Mesendoderm (in vitro differentiated cells): ENCODE results near the gene ADAMTS5.

Source experiments
- DNase-seq: peaks from one replicate; pipeline ENCODE4 v3.0.0; 2013
- H2AK5ac ChIP-seq: 2 replicates; pipeline ENCODE4 v1.6.1; 2013; ENCODE audit warnings: low read length, inconsistent platforms
- H2BK120ac ChIP-seq: 2 replicates; pipeline ENCODE4 v1.6.1; 2013; ENCODE audit warnings: low read depth, mild to moderate bottlenecking, low read length, moderate library complexity, mixed read lengths
- H2BK15ac ChIP-seq: replicated peaks from 2 replicates; pipeline ENCODE4 v1.6.1; 2013; ENCODE audit warnings: low read depth, mild to moderate bottlenecking, moderate library complexity
- H2BK5ac ChIP-seq: 2 replicates; pipeline ENCODE4 v1.6.1; 2013; ENCODE audit warnings: low read length, inconsistent platforms
- H3K18ac ChIP-seq: 2 replicates; pipeline ENCODE4 v1.6.1; 2013; ENCODE audit warnings: mild to moderate bottlenecking, low read length, mixed read lengths
- H3K23ac ChIP-seq: one replicate; pipeline ENCODE4 v1.6.1; 2013; ENCODE audit warnings: low read length
- H3K27ac ChIP-seq: 2 replicates; pipeline ENCODE4 v1.5.1; 2013; ENCODE audit warnings: low read depth, mild to moderate bottlenecking, inconsistent platforms, low read length, moderate library complexity
- H3K27me3 ChIP-seq: 2 replicates; pipeline ENCODE4 v1.6.1; 2013; ENCODE audit warnings: low read length, control low read depth, mild to moderate bottlenecking, inconsistent platforms; ENCODE audit not compliant: insufficient read depth, poor library complexity
- H3K36me3 ChIP-seq: 2 replicates; pipeline ENCODE4 v1.6.1; 2013; ENCODE audit warnings: low read length, inconsistent platforms; ENCODE audit not compliant: control insufficient read depth, insufficient read depth
- H3K4ac ChIP-seq: one replicate; pipeline ENCODE4 v1.6.1; 2013; ENCODE audit warnings: low read depth, mild to moderate bottlenecking, low read length, moderate library complexity
- H3K4me1 ChIP-seq: 2 replicates; pipeline ENCODE4 v1.6.1; 2013; ENCODE audit warnings: low read depth, low read length, inconsistent platforms; ENCODE audit not compliant: control insufficient read depth
- H3K4me2 ChIP-seq: 2 replicates; pipeline ENCODE4 v1.6.1; 2013; ENCODE audit warnings: low read length
- H3K4me3 ChIP-seq: 2 replicates; pipeline ENCODE4 v1.5.1; 2013; ENCODE audit warnings: mild to moderate bottlenecking, low read length
- H3K56ac ChIP-seq: one replicate; pipeline ENCODE4 v1.6.1; 2013; ENCODE audit warnings: low read length
- H3K79me1 ChIP-seq: 2 replicates; pipeline ENCODE4 v1.6.1; 2013; ENCODE audit warnings: low read length, inconsistent platforms
- H3K79me2 ChIP-seq: 2 replicates; pipeline ENCODE4 v1.6.1; 2013; ENCODE audit warnings: mild to moderate bottlenecking, low read length; ENCODE audit not compliant: control insufficient read depth, insufficient read depth
- H3K9ac ChIP-seq: 2 replicates; pipeline ENCODE4 v1.6.1; 2013; ENCODE audit warnings: low read length, inconsistent platforms
- H4K5ac ChIP-seq: one replicate; pipeline ENCODE4 v1.6.1; 2013; ENCODE audit warnings: low read length
- H4K8ac ChIP-seq: one replicate; pipeline ENCODE4 v1.6.1; 2013; ENCODE audit warnings: low read depth, mild to moderate bottlenecking, control low read depth, low read length, moderate library complexity
- WGBS: extraction: QIAGEN DNeasy Blood & Tissue Kit; methylation state at CpG from one replicate; pipeline ENCODE4 v1.1.7; 2013; ENCODE audit warnings: low lambda C conversion rate, missing lambda C conversion rate; ENCODE audit not compliant: insufficient coverage; ENCODE audit errors: extremely low coverage; 5-methylcytosine and 5-hydroxymethylcytosine counted together

Gene ADAMTS5

DNA sequence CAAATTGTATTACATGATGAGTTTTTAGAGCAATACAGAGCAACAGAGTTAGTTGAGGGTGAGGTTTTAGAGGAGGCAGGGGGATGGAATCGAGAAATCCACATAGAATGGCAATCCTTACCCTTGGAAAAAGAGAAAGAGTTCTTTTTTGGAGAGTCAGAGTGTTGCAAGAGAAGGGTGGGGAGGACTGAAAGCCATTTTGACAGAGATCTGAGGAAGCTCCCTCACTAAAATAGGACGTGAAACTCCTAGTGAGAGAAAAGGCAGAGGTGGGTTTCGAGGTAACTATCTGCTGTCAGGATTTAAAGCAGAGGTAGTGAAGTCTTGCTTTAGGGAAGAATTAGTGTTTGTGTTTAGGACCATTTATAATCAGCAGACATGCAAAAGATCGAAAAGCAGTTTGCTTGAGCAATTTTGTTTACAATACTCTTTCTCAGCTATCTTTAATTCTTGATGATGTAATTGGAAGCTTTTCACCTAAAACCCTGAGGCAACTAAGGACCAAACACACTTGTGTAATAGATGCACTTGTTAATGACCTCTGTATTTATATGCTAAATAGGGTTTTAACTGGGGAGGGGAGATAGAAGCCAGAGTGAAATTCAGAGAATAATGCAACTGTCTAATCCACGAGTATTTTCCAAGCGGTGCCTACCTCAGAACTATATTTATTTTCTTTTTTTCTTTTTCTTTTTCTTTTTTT is 20.0 kb downstream of the ADAMTS5 start:
- H3K27ac ChIP-seq = no peak overlapping the region
- H4K8ac ChIP-seq = no peak overlapping the region
- no peaks in the 10 kb centered on the region for H3K36me3 ChIP-seq
- no peak overlapping the region for H3K23ac ChIP-seq
- H2AK5ac ChIP-seq = no peak overlapping the region
- no peak overlapping the region for H3K4ac ChIP-seq
- H2BK120ac ChIP-seq = no peak overlapping the region
- no peak overlapping the region for H3K56ac ChIP-seq
- H2BK15ac ChIP-seq = no peak overlapping the region
- no peak overlapping the region for H3K4me2 ChIP-seq
- H2BK5ac ChIP-seq = no peak overlapping the region
- peak; percentile 14 for DNase-seq
- no peaks in the 10 kb centered on the region for H3K27me3 ChIP-seq
- WGBS = no CpG with 5 or more reads among the region's 6 CpGs
- H3K79me1 ChIP-seq = no peaks in the 10 kb centered on the region
- no peak overlapping the region for H4K5ac ChIP-seq
- peak overlapping the region; percentile 28 for H3K18ac ChIP-seq
- no peaks in the 10 kb centered on the region for H3K79me2 ChIP-seq
- no peaks in the 10 kb centered on the region for H3K4me1 ChIP-seq
- no peak overlapping the region for H3K4me3 ChIP-seq
- no peak overlapping the region for H3K9ac ChIP-seq

- no peak overlapping the region for H2BK120ac ChIP-seq
- no peak overlapping the region for H3K23ac ChIP-seq
- H2BK5ac ChIP-seq = no peak overlapping the region
- no peak overlapping the region for H4K5ac ChIP-seq
- no peak overlapping the region for H3K56ac ChIP-seq
- H3K36me3 ChIP-seq = no peaks in the 10 kb centered on the region
- H3K4me3 ChIP-seq = no peak overlapping the region
- DNase-seq = peak; percentile 7
- H3K27ac ChIP-seq = no peak overlapping the region
- H3K79me1 ChIP-seq = no peaks in the 10 kb centered on the region
- H2BK15ac ChIP-seq = no peak overlapping the region
- no peaks in the 10 kb centered on the region for H3K4me1 ChIP-seq
- H2AK5ac ChIP-seq = no peak overlapping the region
- H3K4ac ChIP-seq = no peak overlapping the region
- no CpG with 5 or more reads among the region's 13 CpGs for WGBS
- H3K18ac ChIP-seq = no peak overlapping the region
- H4K8ac ChIP-seq = no peak overlapping the region
- no peaks in the 10 kb centered on the region for H3K27me3 ChIP-seq
- no peak overlapping the region for H3K4me2 ChIP-seq
- H3K9ac ChIP-seq = no peak overlapping the region
- H3K79me2 ChIP-seq = no peaks in the 10 kb centered on the region
These were observed 20.8 kb downstream of the ADAMTS5 start for GRCh38 chr21:26945916-26946675.

DNA sequence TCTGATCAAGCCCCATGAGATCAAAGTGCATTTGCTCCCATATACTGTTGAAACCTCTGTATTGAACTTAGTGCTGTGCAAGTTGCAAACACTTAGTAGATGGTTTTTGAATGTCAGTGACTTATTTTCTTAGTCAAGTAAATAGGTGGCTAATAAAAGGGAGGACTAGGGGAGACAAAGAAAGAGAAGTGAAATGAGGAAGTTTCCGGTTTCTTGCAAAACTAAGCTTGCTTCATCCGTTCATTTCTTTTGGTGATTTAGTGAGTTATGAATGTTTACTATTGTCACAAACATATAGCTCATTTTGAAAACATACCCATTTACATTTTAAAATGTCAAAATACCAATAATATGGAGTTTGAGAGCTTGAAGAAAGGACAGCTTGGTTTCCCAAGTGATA is 23.0 kb downstream of the ADAMTS5 start:
- Histone ChIP-seq H3K4me1 (no peaks in the 10 kb centered on the region), H2BK15ac (no peak overlapping the region), H3K27me3 (no peaks in the 10 kb centered on the region), H3K36me3 (no peaks in the 10 kb centered on the region), H3K4me2 (no peak overlapping the region), H3K4me3 (no peak overlapping the region), H3K18ac (no peak overlapping the region), H4K8ac (no peak overlapping the region), H2BK5ac (no peak overlapping the region), H3K79me1 (no peaks in the 10 kb centered on the region), H4K5ac (no peak overlapping the region), H3K27ac (no peak overlapping the region), H3K4ac (no peak overlapping the region), H2BK120ac (no peak overlapping the region), H3K79me2 (no peaks in the 10 kb centered on the region), H3K23ac (no peak overlapping the region), H2AK5ac (no peak overlapping the region), H3K56ac (no peak overlapping the region), H3K9ac (no peak overlapping the region)
- WGBS = no CpG with 5 or more reads among the region's 2 CpGs
- DNase-seq = no peak

DNA sequence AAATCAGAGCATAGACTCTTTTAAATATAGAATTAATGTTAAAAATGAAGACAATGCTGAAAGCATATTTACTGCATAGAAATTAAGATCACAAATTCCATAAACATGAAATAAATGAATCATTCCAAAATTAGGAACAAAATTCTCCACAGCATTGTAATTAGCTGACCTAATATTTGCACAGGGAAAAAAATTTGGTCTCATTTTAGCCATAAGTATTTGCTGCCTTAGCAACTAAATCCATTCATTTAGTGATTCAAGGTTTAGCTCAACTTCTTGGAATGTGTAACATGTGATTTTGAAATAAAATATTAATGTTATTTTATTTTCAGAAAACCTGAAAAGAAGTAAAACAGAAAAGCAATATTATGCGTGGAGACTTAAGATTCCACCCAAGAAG is 25.5 kb downstream of the ADAMTS5 start:
- Histone ChIP-seq H3K4ac (no peak overlapping the region), H2BK120ac (no peak overlapping the region), H3K18ac (no peak overlapping the region), H3K56ac (no peak overlapping the region), H4K8ac (no peak overlapping the region), H3K4me3 (no peak overlapping the region), H2BK15ac (no peak overlapping the region), H3K36me3 (no peaks in the 10 kb centered on the region), H3K9ac (no peak overlapping the region), H3K79me1 (no peaks in the 10 kb centered on the region), H3K27me3 (no peaks in the 10 kb centered on the region), H3K27ac (no peak overlapping the region), H3K79me2 (no peaks in the 10 kb centered on the region), H4K5ac (no peak overlapping the region), H3K23ac (no peak overlapping the region), H2AK5ac (no peak overlapping the region), H3K4me1 (no peaks in the 10 kb centered on the region), H3K4me2 (no peak overlapping the region), H2BK5ac (no peak overlapping the region)
- WGBS = no CpG with 5 or more reads among the region's 1 CpG
- no peak for DNase-seq

DNA sequence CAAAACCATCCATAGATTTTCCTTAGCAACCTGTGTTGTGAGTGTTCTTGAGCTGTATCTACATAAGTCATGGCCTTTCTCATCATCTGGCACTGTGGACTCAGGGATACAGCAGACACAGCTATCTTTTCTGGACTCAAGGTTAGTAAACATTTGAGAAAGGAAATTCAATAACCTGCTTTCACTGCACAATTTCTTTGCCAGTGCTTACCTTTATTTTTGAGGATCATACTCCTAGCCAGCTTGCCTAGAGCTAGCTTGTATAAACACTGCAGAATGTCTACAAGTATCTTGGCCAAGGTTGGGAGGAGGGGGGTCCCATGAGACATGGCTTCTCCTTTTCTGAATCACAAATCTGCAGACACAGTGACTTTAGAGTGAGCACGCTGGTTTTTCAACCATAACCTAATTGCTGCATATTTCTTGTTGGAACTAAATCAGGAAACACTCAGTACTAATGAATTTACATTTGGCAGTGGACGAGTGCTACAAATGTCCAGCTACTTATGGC is 27.2 kb downstream of the ADAMTS5 start:
- DNase-seq = no peak
- WGBS = no CpG with 5 or more reads among the region's 2 CpGs
- Histone ChIP-seq H3K9ac (no peak overlapping the region), H4K8ac (no peak overlapping the region), H3K23ac (no peak overlapping the region), H2BK5ac (no peak overlapping the region), H3K79me1 (no peaks in the 10 kb centered on the region), H3K36me3 (no peaks in the 10 kb centered on the region), H3K27ac (no peak overlapping the region), H3K56ac (no peak overlapping the region), H3K4me3 (no peak overlapping the region), H2BK120ac (no peak overlapping the region), H3K4me1 (no peaks in the 10 kb centered on the region), H3K79me2 (no peaks in the 10 kb centered on the region), H2BK15ac (no peak overlapping the region), H3K4me2 (no peak overlapping the region), H3K27me3 (no peaks in the 10 kb centered on the region), H3K18ac (no peak overlapping the region), H3K4ac (no peak overlapping the region), H2AK5ac (no peak overlapping the region), H4K5ac (no peak overlapping the region)
